ENCODE measurements around the gene PARD3B. TPM values are rescaled to one million over a fixed set of nuclear protein-coding genes. Genes with fewer than 3 reads are reported as not detected.

Gene PARD3B
- total and polyA plus RNA-seq, 2 donors (not counting 1 experiment from before 2014, with no cell fraction given), result 7.4 to 20.6 TPM

- no peak overlapping the region for H3K4me3 ChIP-seq (replicated peaks in 1 of 4; ENCODE audit: control extremely low read depth in 1 of 4, insufficient read depth in 1 of 4, low read depth in 3 of 4, low read length in 4 of 4)
- no peaks in the 10 kb centered on the region for H4K20me1 ChIP-seq (ENCODE audit: control insufficient read depth, extremely low read depth, insufficient read depth, low read length)
- peak overlapping the region; percentile 2 for H3K4me2 ChIP-seq (ENCODE audit: extremely low read depth, insufficient read depth, low read length)
- peaks cover 20% of the 10 kb centered on the region for H3K4me1 ChIP-seq (ENCODE audit: control insufficient read depth, extremely low read depth, insufficient read depth, low read length)
- H3K9ac ChIP-seq (ENCODE audit: insufficient read depth, low read length), result no peak overlapping the region
- no peaks in the 10 kb centered on the region for H3K36me3 ChIP-seq (ENCODE audit: control insufficient read depth, insufficient read depth, low read length)
- no peak overlapping the region for H3K27ac ChIP-seq (ENCODE audit: insufficient read depth, low read length)
- H2AFZ ChIP-seq (ENCODE audit: low read length), result no peak overlapping the region
- no peaks in the 10 kb centered on the region for H3K79me2 ChIP-seq (ENCODE audit: control insufficient read depth, insufficient read depth, low read length)
- no peaks in the 10 kb centered on the region for H3K27me3 ChIP-seq (ENCODE audit: control insufficient read depth, insufficient read depth, low read length)
- H3K9me3 ChIP-seq (ENCODE audit: control insufficient read depth, insufficient read depth, low read depth, low read length), result no peaks in the 10 kb centered on the region
- TF ChIP-seq CTCF (conservative IDR thresholded peaks at IDR 0.05 in 1 of 2, IDR thresholded peaks at IDR 0.05 in 1 of 2; ENCODE audit: low read depth in 1 of 2, low read length in 2 of 2) (no peak), EZH2 (IDR thresholded peaks at IDR 0.05; ENCODE audit: low read length, missing control alignments) (no peak)
- DNase-seq (ENCODE audit: low read depth in 2 of 2), result no peak
These were observed 1112.8 kb downstream of the PARD3B start for GRCh38 chr2:205658068-205658467.

- no peak for DNase-seq (ENCODE audit: low read depth in 2 of 2)
- H3K4me2 ChIP-seq (ENCODE audit: extremely low read depth, insufficient read depth, low read length), result no peak overlapping the region
- no peaks in the 10 kb centered on the region for H3K79me2 ChIP-seq (ENCODE audit: control insufficient read depth, insufficient read depth, low read length)
- no peak overlapping the region for H3K27ac ChIP-seq (ENCODE audit: insufficient read depth, low read length)
- no peak for TF ChIP-seq CTCF (conservative IDR thresholded peaks at IDR 0.05 in 1 of 2, IDR thresholded peaks at IDR 0.05 in 1 of 2; ENCODE audit: low read depth in 1 of 2, low read length in 2 of 2)
- TF ChIP-seq EZH2 (IDR thresholded peaks at IDR 0.05; ENCODE audit: low read length, missing control alignments), result no peak
- no peaks in the 10 kb centered on the region for H3K9me3 ChIP-seq (ENCODE audit: control insufficient read depth, insufficient read depth, low read depth, low read length)
- H4K20me1 ChIP-seq (ENCODE audit: control insufficient read depth, extremely low read depth, insufficient read depth, low read length), result no peaks in the 10 kb centered on the region
- no peak overlapping the region for H3K9ac ChIP-seq (ENCODE audit: insufficient read depth, low read length)
- no peaks in the 10 kb centered on the region for H3K27me3 ChIP-seq (ENCODE audit: control insufficient read depth, insufficient read depth, low read length)
- no peaks in the 10 kb centered on the region for H3K36me3 ChIP-seq (ENCODE audit: control insufficient read depth, insufficient read depth, low read length)
- H3K4me1 ChIP-seq (ENCODE audit: control insufficient read depth, extremely low read depth, insufficient read depth, low read length), result peaks cover 20% of the 10 kb centered on the region
- no peak overlapping the region for H2AFZ ChIP-seq (ENCODE audit: low read length)
- no peak overlapping the region for H3K4me3 ChIP-seq (replicated peaks in 1 of 4; ENCODE audit: control extremely low read depth in 1 of 4, insufficient read depth in 1 of 4, low read depth in 3 of 4, low read length in 4 of 4)
These were observed 1113.3 kb downstream of the PARD3B start for GRCh38 chr2:205658572-205658971.

- Histone ChIP-seq H3K9me3 (ENCODE audit: control insufficient read depth, insufficient read depth, low read depth, low read length) (no peaks in the 10 kb centered on the region), H3K4me2 (ENCODE audit: extremely low read depth, insufficient read depth, low read length) (peak overlapping the region; percentile 82), H4K20me1 (ENCODE audit: control insufficient read depth, extremely low read depth, insufficient read depth, low read length) (no peaks in the 10 kb centered on the region), H3K27me3 (ENCODE audit: control insufficient read depth, insufficient read depth, low read length) (no peaks in the 10 kb centered on the region), H3K9ac (ENCODE audit: insufficient read depth, low read length) (no peak overlapping the region), H3K4me3 (replicated peaks in 1 of 4; ENCODE audit: control extremely low read depth in 1 of 4, insufficient read depth in 1 of 4, low read depth in 3 of 4, low read length in 4 of 4) (no peak overlapping the region), H2AFZ (ENCODE audit: low read length) (no peak overlapping the region), H3K36me3 (ENCODE audit: control insufficient read depth, insufficient read depth, low read length) (no peaks in the 10 kb centered on the region), H3K79me2 (ENCODE audit: control insufficient read depth, insufficient read depth, low read length) (no peaks in the 10 kb centered on the region), H3K4me1 (ENCODE audit: control insufficient read depth, extremely low read depth, insufficient read depth, low read length) (peaks cover 20% of the 10 kb centered on the region), H3K27ac (ENCODE audit: insufficient read depth, low read length) (no peak overlapping the region)
- TF ChIP-seq EZH2 (IDR thresholded peaks at IDR 0.05; ENCODE audit: low read length, missing control alignments) (no peak), CTCF (conservative IDR thresholded peaks at IDR 0.05 in 1 of 2, IDR thresholded peaks at IDR 0.05 in 1 of 2; ENCODE audit: low read depth in 1 of 2, low read length in 2 of 2) (no peak)
- DNase-seq (ENCODE audit: low read depth in 2 of 2), result no peak
These were observed 1114.6 kb downstream of the PARD3B start for GRCh38 chr2:205659922-205660321.

All from fibroblast of lung (primary cell).